ENCODE measurements around the gene ZNF541. TPM values are rescaled to one million over a fixed set of nuclear protein-coding genes. Genes with fewer than 3 reads are reported as not detected.

The ZNF541 gene
- total RNA-seq, 1 donor from 2014 or later = 0.05 TPM

- no peaks in the 10 kb centered on the region for H3K36me3 Mint-ChIP-seq (ENCODE audit: low read depth)
- no peaks in the 10 kb centered on the region for H3K4me1 Mint-ChIP-seq (ENCODE audit: low read depth)
- no peak overlapping the region for H3K4me3 Mint-ChIP-seq
- intact Hi-C loops (cut with micrococcal nuclease) = no loop called here
- H3K27me3 Mint-ChIP-seq (ENCODE audit: insufficient read depth) = peaks cover 4% of the 10 kb centered on the region
- no peak for DNase-seq (ENCODE audit: low spot score)
- no peak overlapping the region for H3K27ac Mint-ChIP-seq
- no peaks in the 10 kb centered on the region for H3K9me3 Mint-ChIP-seq
Observed at GRCh38 chr19:47531640-47532387, 41.1 kb downstream of the ZNF541 start.

GRCh38 chr19:47529018-47529742 is 43.8 kb downstream of the ZNF541 start:
- intact Hi-C loops (cut with micrococcal nuclease) = no loop called here
- no peaks in the 10 kb centered on the region for H3K36me3 Mint-ChIP-seq (ENCODE audit: low read depth)
- no peaks in the 10 kb centered on the region for H3K4me1 Mint-ChIP-seq (ENCODE audit: low read depth)
- no peak overlapping the region for H3K27ac Mint-ChIP-seq
- no peak overlapping the region for H3K4me3 Mint-ChIP-seq
- DNase-seq (ENCODE audit: low spot score) = no peak
- H3K27me3 Mint-ChIP-seq (ENCODE audit: insufficient read depth) = peaks cover 6% of the 10 kb centered on the region
- no peaks in the 10 kb centered on the region for H3K9me3 Mint-ChIP-seq

- Mint-ChIP-seq H3K4me3 (no peak overlapping the region), H3K27ac (no peak overlapping the region), H3K36me3 (ENCODE audit: low read depth) (no peaks in the 10 kb centered on the region), H3K9me3 (no peaks in the 10 kb centered on the region), H3K4me1 (ENCODE audit: low read depth) (peaks cover 4% of the 10 kb centered on the region), H3K27me3 (ENCODE audit: insufficient read depth) (peaks cover 9% of the 10 kb centered on the region)
- intact Hi-C loops (cut with micrococcal nuclease) = no loop called here
- no peak for DNase-seq (ENCODE audit: low spot score)
Observed at GRCh38 chr19:47526798-47527197, 46.1 kb downstream of the ZNF541 start.

- H3K4me3 Mint-ChIP-seq = no peak overlapping the region
- H3K36me3 Mint-ChIP-seq (ENCODE audit: low read depth) = no peaks in the 10 kb centered on the region
- H3K9me3 Mint-ChIP-seq = no peaks in the 10 kb centered on the region
- intact Hi-C loops (cut with micrococcal nuclease) = no loop called here
- no peak for DNase-seq (ENCODE audit: low spot score)
- H3K4me1 Mint-ChIP-seq (ENCODE audit: low read depth) = peaks cover 6% of the 10 kb centered on the region
- peaks cover 9% of the 10 kb centered on the region for H3K27me3 Mint-ChIP-seq (ENCODE audit: insufficient read depth)
- no peak overlapping the region for H3K27ac Mint-ChIP-seq
Observed at GRCh38 chr19:47523473-47523872, 49.5 kb downstream of the ZNF541 start.

Other genes with a start within 250 kb of the ZNF541 start
- gene C5AR2, start 241.0 kb downstream of the ZNF541 start, total RNA-seq = not detected in 2 replicates
- 31.1 and 33.9 TPM in 2 replicates for gene DHX34, start 223.8 kb downstream of the ZNF541 start, total RNA-seq
- gene MEIS3, start 153.6 kb downstream of the ZNF541 start, total RNA-seq = not detected in 2 replicates
- gene SLC8A2, start 101.3 kb downstream of the ZNF541 start, total RNA-seq = 0.05 TPM in 1 of 2 replicates, not detected in the other
- gene KPTN, start 88.9 kb downstream of the ZNF541 start, total RNA-seq = 9.6 and 10.8 TPM in 2 replicates
- gene NAPA, start 58.1 kb downstream of the ZNF541 start, total RNA-seq = 66.4 and 68.7 TPM in 2 replicates
- gene BICRA, start 36.0 kb upstream of the ZNF541 start, total RNA-seq = 13.0 and 13.5 TPM in 2 replicates
- gene EHD2, start 140.3 kb upstream of the ZNF541 start, total RNA-seq = 0.29 and 0.54 TPM in 2 replicates
- 206 and 211 TPM in 2 replicates for gene NOP53, start 172.4 kb upstream of the ZNF541 start, total RNA-seq
- 106 and 107 TPM in 2 replicates for gene SELENOW, start 205.6 kb upstream of the ZNF541 start, total RNA-seq
- not detected in 2 replicates for gene TPRX1, start 231.4 kb upstream of the ZNF541 start, total RNA-seq
- gene CRX, start 248.8 kb upstream of the ZNF541 start, total RNA-seq = not detected in 2 replicates